GM10847 (cell line): ENCODE data around the gene ABLIM2.

Experiments
- POLR2A ChIP-seq: IDR thresholded peaks from 2 replicates; pipeline ENCODE4 v1.6.1; 2011; ENCODE audit not compliant: insufficient read length; ENCODE audit errors: extremely low read depth

Gene ABLIM2

GRCh38 chr4:8013976-8014726 lies 144.5 kb downstream of the ABLIM2 start:
- no peak for TF ChIP-seq POLR2A

GRCh38 chr4:8012517-8012916 lies 146.1 kb downstream of the ABLIM2 start:
- TF ChIP-seq POLR2A = no peak

GRCh38 chr4:8010618-8011017 lies 148.0 kb downstream of the ABLIM2 start:
- TF ChIP-seq POLR2A = no peak

- no peak for TF ChIP-seq POLR2A
These were observed 148.7 kb downstream of the ABLIM2 start for GRCh38 chr4:8009710-8010511.

GRCh38 chr4:8009097-8009496 lies 149.5 kb downstream of the ABLIM2 start:
- TF ChIP-seq POLR2A = no peak

GRCh38 chr4:8008391-8008790 lies 150.2 kb downstream of the ABLIM2 start:
- no peak for TF ChIP-seq POLR2A

- no peak for TF ChIP-seq POLR2A
These were observed 151.0 kb downstream of the ABLIM2 start for GRCh38 chr4:8007581-8007980.

- TF ChIP-seq POLR2A = no peak
These were observed 152.1 kb downstream of the ABLIM2 start for GRCh38 chr4:8006471-8006870.

- no peak for TF ChIP-seq POLR2A
These were observed 152.8 kb downstream of the ABLIM2 start for GRCh38 chr4:8005814-8006215.

GRCh38 chr4:8005033-8005808 lies 153.4 kb downstream of the ABLIM2 start:
- TF ChIP-seq POLR2A = no peak

- TF ChIP-seq POLR2A = no peak
These were observed 154.5 kb downstream of the ABLIM2 start for GRCh38 chr4:8004066-8004465.

GRCh38 chr4:8002525-8003309 lies 155.9 kb downstream of the ABLIM2 start:
- no peak for TF ChIP-seq POLR2A

- TF ChIP-seq POLR2A = no peak
These were observed 156.9 kb downstream of the ABLIM2 start for GRCh38 chr4:8001564-8002355.
